GM18517 (cell line): ENCODE data around the gene ZBTB4.

ENCODE experiments used
- ATAC-seq: cut with Tn5 transposase; IDR thresholded peaks from one replicate; pipeline ENCODE4 v1.9.1; 2021; ENCODE audit warnings: mild to moderate bottlenecking, moderate library complexity; ENCODE audit not compliant: unreplicated experiment

The ZBTB4 gene

GRCh38 chr17:7423679-7424078, 55.8 kb downstream of the ZBTB4 start:
- ATAC-seq = no peak

- no peak for ATAC-seq
These were observed 58.2 kb downstream of the ZBTB4 start for GRCh38 chr17:7421186-7421585.

GRCh38 chr17:7419819-7420610, 59.4 kb downstream of the ZBTB4 start, which contains the start of gene SPEM1:
TSS of gene SPEM1 (plus strand) at chr17:7420324. CDS start at chr17:7420385, 61 bp downstream.
- ATAC-seq = no peak

GRCh38 chr17:7418472-7419152, 60.8 kb downstream of the ZBTB4 start:
- ATAC-seq = no peak

- no peak for ATAC-seq
These were observed 62.3 kb downstream of the ZBTB4 start for GRCh38 chr17:7417056-7417655.

- ATAC-seq = no peak
These were observed 63.1 kb downstream of the ZBTB4 start for GRCh38 chr17:7416323-7416722.

GRCh38 chr17:7415784-7416183, 63.6 kb downstream of the ZBTB4 start:
- ATAC-seq = no peak

GRCh38 chr17:7414837-7415236, 64.6 kb downstream of the ZBTB4 start:
- ATAC-seq = no peak

- no peak for ATAC-seq
These were observed 66.0 kb downstream of the ZBTB4 start for GRCh38 chr17:7413346-7413985.

- ATAC-seq = no peak
These were observed 68.0 kb downstream of the ZBTB4 start for GRCh38 chr17:7411427-7411750.

- ATAC-seq = no peak
These were observed 68.6 kb downstream of the ZBTB4 start for GRCh38 chr17:7410634-7411426.

GRCh38 chr17:7409716-7410115, 69.7 kb downstream of the ZBTB4 start:
- no peak for ATAC-seq
